HG03064 (cell line): ENCODE measurements around the gene LCE3A.
"Not testable (repeated sequence)": the region's sequence is repeated elsewhere in the genome, so short reads cannot be mapped to it uniquely, and the experiment has no call there.

ENCODE experiments used
- ATAC-seq: cut with Tn5 transposase; IDR thresholded peaks from one replicate; pipeline ENCODE4 v1.9.1; 2021; ENCODE audit warnings: low read depth; ENCODE audit not compliant: unreplicated experiment

LCE3A gene, protein sequence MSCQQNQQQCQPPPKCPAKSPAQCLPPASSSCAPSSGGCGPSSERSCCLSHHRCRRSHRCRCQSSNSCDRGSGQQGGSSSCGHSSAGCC

DNA sequence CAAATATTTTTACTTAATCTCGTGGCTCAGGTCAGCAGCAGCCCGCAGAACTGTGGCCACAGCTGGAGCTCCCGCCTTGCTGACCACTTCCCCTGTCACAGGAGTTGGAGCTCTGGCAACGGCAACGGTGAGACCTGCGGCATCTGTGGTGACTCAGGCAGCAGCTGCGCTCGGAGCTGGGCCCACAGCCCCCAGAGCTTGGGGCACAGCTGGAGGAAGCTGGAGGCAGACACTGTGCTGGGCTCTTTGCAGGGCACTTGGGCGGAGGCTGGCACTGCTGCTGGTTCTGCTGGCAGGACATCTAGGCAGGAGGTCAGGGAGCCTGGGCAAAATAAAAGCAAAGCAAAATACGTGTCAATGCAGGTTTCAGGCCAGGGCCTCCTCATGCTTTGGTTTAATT is at the start of gene LCE3A:
Gene LCE3A, minus strand, starts transcription at position 301 of the 400 bp plus-strand sequence. Its CDS starts 0 bp downstream, at position 301.
- no peak for ATAC-seq

DNA sequence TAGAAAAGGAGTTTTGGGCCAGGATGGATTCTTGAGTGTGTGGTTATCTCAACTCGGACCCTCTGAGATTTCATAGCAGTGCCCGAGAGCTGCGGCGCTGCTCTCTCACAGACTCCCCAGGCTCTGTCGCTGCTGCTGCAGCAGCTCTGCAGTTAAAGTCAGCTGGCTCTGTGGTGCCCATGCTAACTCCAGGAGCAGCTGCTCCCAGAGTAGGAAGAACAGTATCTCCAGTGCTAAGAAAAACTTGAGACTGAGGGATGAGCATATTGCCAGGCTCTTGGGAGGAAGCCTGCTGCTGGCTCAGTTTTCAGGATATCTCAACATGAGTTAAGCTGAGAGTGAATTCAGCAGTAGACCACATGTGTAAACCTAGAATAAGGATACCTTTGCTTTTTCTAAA is 44.7 kb upstream of the LCE3A start:
- ATAC-seq: no peak

DNA sequence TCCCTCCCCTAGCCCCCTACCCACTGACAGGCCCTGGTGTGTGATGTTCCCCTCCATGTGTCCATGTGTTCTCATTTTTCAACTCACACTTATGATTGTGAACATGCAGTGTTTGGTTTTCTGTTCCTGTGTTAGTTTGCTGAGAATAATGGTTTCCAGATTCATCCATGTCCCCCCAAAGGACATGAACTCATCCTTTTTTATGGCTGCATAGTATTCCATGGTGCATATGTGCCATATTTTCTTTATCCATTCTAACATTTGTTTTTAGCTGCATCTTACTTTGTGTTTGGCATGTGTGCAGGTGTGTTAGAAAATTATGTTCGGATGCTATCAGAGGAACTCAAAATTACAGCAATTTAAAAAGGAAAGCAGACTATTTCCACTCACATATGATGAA is 43.3 kb upstream of the LCE3A start:
- not testable (repeated sequence) for ATAC-seq

DNA sequence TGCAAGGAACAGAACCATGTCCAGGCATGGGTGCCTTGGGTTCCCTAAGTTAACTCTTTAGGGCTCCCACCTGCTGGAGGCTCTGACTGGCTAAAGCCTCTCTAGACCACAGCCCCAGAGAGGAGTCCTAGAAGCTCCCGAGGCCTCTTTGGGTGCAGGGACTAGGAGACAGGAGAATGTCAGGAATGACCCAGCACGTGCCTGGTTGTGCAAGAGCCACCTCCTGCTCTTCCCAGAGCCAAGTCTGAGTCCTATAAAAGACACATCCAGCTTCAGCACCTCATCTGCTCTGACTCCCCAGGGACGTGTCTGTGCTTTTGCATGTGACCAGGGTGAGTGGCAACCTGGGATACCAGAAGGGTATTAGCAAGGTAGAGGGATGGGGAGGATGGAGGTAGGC is 40.2 kb upstream of the LCE3A start, which contains the start of gene LCE2D:
Gene LCE2D, plus strand, starts transcription at position 283 of the 400 bp plus-strand sequence. CDS start 726 bp downstream, outside the sequence.
- no peak for ATAC-seq

DNA sequence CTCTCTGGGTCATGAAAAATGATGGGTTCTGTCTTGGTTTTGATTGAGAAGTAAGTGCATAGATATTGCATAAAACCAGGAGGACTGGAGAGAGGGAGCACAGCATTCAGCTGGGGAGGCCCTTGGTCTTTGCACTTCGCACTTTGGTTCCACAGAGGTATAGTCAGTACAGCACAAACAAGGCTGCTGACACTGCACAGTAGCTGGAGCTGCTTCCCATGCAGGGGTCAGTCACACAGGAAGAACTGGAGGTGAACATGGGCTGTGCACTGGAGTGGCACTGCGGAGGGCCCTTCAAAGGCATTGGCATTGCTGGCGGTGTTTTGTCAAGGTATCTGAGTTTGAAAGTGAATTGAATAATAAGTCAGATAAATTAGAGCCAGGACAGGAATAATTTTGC is 35.7 kb upstream of the LCE3A start:
- no peak for ATAC-seq

DNA sequence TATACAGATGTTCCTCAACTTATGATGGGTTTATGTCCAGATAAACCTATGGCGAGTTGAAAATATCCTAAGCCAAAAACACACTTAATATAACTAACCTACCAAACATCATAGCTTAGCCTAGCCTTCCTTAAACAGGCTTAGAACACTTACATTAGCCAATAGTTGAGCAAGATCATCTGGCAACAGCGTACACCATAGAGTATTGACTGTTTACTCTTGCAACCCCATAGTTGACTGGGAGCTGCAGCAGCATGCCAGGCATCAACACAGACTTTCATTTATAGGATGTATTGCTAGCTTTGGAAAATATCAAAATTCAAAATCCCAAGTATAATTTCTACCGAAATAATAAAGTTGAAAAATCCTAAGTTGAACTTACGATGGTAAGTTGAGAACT is 34.8 kb upstream of the LCE3A start:
- ATAC-seq: no peak

DNA sequence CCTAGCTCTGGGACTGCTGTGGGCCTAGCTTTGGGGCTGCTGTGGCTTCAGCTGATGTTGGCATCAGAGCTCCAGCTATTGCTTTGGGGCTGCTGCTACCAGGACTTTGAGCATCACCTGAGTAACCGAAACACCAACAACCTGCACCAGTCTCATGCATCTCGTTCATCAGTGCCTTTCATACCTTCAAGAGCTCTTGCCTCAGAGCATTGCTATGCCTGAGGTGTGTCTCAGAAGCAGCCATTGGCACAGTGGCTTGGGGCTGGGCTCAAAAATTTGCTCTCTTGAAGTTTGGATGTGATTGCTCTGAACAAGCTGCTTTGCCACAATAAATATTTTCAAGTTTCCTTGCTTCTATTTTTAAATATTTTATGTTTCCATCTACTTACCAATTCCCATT is 33.6 kb upstream of the LCE3A start:
- ATAC-seq: no peak

DNA sequence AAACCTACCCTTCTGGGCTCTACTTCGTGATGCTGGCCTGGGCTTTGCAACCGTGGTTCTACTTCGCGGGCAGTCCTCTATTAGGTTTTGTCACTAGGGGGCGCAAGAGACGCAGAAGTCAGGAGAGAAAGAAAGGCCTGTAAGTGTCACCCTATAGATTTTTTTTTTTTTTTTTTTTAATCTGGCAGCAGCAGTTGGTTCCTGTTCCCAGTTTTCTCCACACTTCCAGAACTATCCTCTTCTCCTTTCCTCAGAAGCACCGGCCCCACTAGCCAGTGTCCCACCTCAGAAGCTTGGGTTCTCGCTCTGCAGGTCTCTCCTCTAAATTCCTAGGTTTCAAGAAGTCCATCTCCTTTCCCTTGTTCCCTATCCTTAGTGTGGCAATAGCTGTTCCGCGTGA is 31.2 kb upstream of the LCE3A start:
- ATAC-seq: no peak

DNA sequence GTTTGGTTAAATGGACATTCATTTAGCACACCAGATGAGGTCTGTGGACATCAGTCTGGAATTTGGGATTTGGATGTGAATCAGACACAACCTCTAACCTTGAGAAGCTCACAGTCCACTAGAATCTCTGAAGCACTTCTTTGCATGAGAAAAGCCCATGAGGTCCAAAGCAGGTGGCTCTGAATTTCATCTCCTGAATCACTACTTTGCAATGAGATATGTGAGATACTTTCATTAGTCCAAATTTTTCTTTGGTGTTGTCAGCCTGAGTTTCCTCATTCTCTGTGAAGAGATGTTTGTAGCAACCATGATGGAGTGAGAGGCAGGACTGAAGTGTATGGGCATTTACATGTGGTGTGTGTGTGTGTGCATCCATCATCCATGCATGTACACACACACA is 23.8 kb upstream of the LCE3A start:
- ATAC-seq: no peak

DNA sequence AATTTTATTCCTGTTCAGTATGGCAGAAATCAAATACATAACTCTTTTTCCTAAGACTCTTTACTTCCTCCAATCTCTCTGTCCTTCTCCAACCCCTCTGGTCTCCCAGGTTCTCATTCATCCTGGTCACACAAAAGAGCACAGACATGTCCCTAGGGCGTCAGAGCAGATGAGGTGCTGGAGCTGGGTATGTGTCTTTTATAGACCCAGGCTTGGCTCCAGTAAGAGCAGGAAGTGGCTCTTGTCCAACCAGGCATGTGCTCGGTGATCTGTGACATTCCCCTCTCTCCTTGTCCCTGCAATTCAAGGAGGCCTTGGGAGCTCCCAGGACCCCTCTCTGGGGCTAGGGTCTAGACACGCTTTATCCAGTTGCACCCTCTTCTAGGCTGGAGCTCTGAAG is 22.2 kb upstream of the LCE3A start:
- ATAC-seq: no peak

DNA sequence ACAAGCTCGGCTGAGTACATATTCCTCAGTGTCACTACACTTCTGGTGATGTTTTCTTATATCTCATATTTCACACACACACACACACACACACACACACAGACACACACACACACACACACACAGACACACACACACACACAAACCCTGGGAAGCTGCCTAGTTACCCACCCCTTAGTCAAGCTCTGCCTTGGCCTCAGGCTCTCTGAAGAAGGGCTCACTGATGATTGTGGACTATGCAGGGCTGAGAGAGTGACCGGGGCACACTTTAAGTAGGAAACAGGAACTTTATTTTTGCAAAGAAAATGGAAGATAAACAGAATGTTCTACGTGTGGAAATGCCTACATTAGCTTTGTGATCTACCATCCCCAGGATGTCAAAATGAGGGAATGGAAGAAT is 21.0 kb upstream of the LCE3A start:
- ATAC-seq: no peak

DNA sequence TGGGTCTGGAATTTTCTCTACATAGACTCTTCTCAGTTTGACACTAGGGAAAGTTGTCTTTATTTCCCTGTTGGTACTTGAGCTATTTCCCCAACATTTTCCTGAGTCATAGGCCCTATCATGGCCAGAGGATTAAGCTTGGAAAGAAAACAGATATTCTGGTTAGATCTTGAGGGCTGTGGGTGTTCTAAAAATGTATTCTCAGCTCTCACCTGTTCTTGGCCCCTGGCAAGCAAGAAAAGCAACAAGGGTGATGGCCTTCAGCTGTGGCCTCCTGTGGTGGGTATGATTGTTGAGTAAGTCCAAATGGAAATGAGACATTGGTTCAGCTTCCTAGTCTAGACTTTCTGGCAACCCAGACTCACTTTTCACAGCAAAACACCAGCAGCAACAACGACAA is 17.4 kb upstream of the LCE3A start:
- ATAC-seq: no peak

DNA sequence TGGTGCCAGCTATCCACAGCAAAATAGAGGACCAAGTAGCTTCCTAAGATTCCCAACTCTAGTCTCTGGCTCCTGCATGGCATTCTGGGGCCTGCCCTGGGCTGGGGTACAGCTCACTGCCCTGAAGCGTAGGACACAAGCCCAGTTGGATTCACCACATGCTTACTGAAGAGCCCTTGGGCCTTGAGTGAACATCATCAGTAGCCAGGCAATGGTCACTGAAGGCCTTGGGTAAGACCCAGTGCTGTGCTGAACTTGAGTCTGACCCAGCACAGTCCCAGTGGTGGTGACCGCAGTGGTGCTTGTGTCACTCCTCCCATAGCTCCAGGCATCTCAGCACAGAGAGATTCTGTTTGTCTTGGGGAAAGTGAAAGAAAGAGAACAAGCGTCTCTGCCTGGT is 7.7 kb upstream of the LCE3A start:
- no peak for ATAC-seq

DNA sequence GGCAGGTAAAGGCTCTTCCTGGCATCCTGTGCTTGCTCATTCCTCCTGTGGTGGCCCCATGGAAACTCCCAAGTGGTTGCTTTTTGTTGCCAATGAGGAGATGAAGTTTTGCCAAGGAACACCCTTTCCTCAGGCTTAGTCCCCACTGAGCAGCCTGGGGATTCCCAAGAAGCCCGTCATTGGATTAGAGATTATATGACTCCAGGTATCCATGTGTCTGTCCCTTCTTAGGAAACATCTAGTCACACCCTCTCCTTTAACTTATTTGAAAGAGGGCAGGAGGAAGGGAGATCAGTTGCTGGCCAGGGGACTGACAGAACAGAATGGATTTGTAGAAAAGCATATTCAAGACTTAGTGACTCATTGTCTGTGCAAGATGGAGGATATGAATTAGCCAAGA is 3.8 kb upstream of the LCE3A start:
- no peak for ATAC-seq

DNA sequence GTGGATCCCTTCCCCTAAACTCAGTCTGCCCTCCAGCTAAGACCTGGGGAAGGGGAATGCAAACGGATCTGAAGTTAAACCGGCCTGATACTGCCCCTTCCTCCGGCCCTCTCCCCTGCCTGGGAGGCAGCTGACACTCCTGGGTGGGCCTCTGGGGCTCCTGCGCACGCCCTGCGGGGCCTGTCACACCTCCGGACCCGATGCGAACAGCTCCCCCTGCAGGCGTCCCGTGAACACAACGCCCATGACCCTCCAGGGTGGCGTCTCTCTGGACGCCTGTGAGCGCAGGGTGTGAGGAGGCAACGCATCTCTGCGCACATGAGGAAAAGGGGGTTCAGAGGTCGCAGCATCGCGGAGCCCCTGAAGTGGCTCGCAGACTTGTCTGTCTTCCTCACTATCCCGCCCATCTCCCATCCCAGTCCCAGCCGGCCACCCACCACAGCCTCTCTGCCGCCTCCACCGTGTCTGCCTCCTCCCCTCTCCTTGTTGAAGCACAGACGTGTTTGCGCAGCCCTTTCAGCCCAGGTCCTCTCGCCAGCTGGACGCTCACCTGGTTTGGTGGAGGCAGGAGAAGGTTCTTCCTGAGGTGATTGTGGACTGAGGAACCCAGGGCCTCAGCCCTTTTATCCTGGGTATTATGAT is 421 bp upstream of the LCE3A start:
- ATAC-seq: no peak

DNA sequence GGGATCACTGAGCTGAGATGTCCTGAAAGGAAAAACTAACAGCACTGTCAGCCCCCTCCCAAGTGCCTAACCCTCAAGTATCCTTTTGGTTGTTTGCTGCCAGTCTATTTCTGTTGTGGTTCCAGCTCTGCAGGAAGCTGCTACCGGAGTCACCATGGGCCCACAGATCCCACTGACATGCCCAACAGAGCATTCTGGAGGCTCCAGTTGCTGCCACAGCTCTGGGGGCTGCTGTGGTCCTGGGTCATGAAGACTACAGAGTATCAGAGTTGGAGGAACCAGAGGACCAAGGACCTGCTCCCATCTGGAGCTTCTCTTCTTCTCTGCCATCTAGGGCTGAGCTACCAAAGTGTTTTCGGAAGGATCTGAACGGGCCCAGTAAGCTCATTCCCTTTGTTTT is 910 bp downstream of the LCE3A start:
- ATAC-seq: no peak

DNA sequence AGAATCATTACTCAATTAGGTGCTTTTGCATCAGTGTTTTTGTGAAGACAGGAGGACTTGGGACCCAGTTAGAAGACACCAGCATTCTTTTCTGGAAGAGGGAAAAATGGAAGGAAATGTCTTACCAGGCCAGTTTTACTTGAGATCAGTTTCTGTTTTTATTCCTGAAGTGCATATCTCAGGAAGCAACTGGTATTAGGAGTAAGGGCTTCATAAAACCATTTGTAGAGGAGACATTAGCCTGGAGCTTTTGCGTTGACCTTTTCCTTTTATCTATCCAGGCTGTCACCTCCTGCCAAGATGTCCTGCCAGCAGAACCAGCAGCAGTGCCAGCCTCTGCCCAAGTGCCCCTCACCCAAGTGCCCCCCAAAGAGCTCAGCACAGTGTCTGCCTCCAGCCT is 9.4 kb downstream of the LCE3A start, which contains the start of gene LCE3B:
Gene LCE3B, plus strand, starts transcription at position 301 of the 400 bp plus-strand sequence. Its CDS starts 0 bp downstream, at position 301.
- ATAC-seq: no peak

DNA sequence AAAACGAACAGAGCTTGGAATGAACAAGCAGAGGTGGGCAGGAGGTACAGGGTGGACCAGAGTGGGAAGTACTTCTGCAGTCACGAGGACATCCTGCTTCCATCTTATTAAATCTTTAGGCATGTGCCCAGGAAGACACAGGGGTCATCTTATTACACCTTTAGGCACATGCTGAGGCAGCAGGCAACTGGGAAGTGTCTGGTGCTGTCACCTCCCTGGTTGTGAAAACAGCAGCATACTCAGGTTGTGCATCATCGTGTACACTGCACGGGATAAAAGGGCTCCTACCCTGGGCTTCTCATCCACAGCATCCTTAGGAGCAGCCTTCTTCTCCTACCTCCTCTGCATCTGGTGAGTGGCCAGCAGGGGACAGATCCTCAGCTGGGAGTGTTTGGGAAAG is 23.0 kb downstream of the LCE3A start, which contains the start of gene LCE3C:
Gene LCE3C, plus strand, starts transcription at position 301 of the 400 bp plus-strand sequence. CDS start 498 bp downstream, outside the sequence.
- ATAC-seq: no peak

DNA sequence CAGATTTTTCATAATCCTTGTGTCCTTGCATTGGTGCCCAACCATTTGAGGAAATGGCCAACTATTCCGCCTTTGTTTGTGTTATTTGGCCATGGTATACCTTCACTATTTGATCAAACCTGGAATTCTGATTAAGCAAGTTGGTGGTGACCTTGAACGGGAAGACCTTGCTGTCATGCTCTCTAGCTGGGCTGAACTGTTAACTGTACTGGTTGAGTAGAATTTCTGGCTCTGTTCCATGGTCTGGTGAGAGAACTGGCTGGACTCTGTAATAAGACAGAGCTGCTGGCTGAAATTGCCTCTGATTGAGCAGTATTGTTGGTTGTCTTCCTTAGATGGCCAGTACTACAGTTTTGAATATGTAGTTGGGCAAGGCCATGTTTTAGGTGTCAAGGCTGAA is 25.9 kb downstream of the LCE3A start:
- ATAC-seq: no peak

DNA sequence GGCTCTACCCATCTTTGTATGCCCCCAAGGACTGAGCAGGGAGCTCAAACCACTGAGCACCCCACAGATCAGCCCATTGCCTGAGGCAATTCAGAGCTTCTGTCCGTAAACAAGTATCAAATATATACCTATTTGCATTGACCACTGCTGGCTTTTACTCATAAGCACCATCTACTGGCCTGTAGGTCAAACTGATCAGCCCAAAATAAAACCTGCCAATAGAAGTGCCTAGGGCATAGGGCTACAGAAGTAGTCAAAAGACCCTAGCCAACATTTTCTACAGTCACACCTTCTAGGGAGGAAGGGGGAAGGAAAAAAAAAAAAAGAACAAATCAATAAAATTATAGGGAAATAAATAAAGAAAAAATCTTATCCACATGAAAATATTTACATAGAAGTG is 37.3 kb downstream of the LCE3A start:
- ATAC-seq: no peak

DNA sequence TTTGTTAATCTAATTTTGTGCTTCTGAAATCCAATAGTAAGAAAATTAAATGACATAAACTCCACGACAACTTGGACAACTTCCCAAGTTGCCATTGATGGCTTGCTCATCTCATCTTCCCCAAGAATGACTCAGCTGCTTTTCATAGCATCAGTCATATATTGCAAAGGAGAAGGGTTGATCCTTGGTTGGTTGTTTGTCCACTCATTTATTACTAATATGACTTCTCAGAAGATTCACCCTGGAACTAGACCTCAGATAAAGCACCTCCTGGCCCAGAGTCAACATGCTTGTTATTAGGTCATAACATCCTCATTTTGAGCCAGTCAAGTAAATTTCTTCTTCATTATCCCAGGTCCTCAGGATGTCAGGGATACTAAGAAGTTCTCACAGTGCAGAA is 40.3 kb downstream of the LCE3A start:
- no peak for ATAC-seq

DNA sequence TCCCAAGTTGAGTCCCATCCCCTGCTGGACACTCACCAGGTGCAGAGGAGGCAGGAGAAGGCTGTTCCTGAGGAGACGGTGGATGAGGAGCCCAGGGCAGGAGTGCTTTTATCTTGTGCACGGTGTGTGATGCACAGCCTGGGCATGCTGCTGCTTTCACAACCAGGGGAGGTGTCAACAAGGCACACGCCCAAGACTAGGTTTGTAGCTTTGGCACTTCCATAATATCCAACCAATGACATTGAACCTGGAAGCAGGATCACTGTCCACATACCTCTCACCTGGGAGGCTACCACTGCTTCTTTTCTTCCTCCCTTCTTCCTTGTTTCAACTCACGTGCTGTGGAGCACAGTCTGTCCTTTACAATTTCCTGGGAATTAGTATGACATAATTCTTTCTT is 42.5 kb downstream of the LCE3A start, which contains the start of gene LCE3D:
Gene LCE3D, minus strand, starts transcription at position 84 of the 400 bp plus-strand sequence. CDS start 580 bp downstream, outside the sequence.
- ATAC-seq: no peak
